Smooth muscle cell (in vitro differentiated cells): ENCODE results near the gene ZBTB7B. TPM values are rescaled to one million over a fixed set of nuclear protein-coding genes. Genes with fewer than 3 reads are reported as not detected.

Source experiments
- DNase-seq: peaks from one replicate; lab custom pipeline; 2025; ENCODE audit not compliant: unreplicated experiment; lab: John Stamatoyannopoulos, UW
- H2AFZ ChIP-seq: fragments of 200-600 bp; sonication (generic); 2 replicates; pipeline ENCODE4 v1.6.0; 2016; ENCODE audit warnings: antibody characterized with exemption, low read depth, mild to moderate bottlenecking
- H3F3A ChIP-seq: fragments of 200-600 bp; sonication (generic); 2 replicates; pipeline ENCODE4 v1.6.0; 2017; ENCODE audit warnings: antibody characterized with exemption, low read depth
- H3K27ac ChIP-seq: fragments of 200-600 bp; sonication (generic); 2 replicates; pipeline ENCODE4 v1.5.1; 2016; ENCODE audit warnings: low read depth, mild to moderate bottlenecking
- H3K27me3 ChIP-seq: fragments of 200-600 bp; sonication (generic); 2 replicates; pipeline ENCODE4 v1.6.1; 2016; ENCODE audit warnings: low read depth, mild to moderate bottlenecking
- H3K36me3 ChIP-seq: fragments of 200-600 bp; sonication (generic); 2 replicates; pipeline ENCODE4 v1.5.1; 2016; ENCODE audit warnings: low read depth
- H3K4me1 ChIP-seq: fragments of 200-600 bp; sonication (generic); 2 replicates; pipeline ENCODE4 v1.5.1; 2016; ENCODE audit warnings: low read depth
- H3K4me2 ChIP-seq: fragments of 200-600 bp; sonication (generic); 2 replicates; pipeline ENCODE4 v1.6.0; 2016; ENCODE audit warnings: mild to moderate bottlenecking
- H3K4me3 ChIP-seq: fragments of 200-600 bp; sonication (generic); 2 replicates; pipeline ENCODE4 v1.5.1; 2016; ENCODE audit warnings: mild to moderate bottlenecking
- H3K79me2 ChIP-seq: fragments of 200-600 bp; sonication (generic); 2 replicates; pipeline ENCODE4 v1.6.0; 2016; ENCODE audit warnings: low read depth, mild to moderate bottlenecking
- H3K9ac ChIP-seq: fragments of 200-600 bp; sonication (generic); 2 replicates; pipeline ENCODE4 v1.6.0; 2016; ENCODE audit warnings: low read depth
- H3K9me3 ChIP-seq: fragments of 200-600 bp; sonication (generic); replicated peaks from 2 replicates; pipeline ENCODE4 v1.5.1; 2016; ENCODE audit warnings: low read depth
- H4K20me1 ChIP-seq: fragments of 200-600 bp; sonication (generic); 2 replicates; pipeline ENCODE4 v1.6.0; 2016; ENCODE audit warnings: low read depth
- CTCF ChIP-seq: fragments of 200-600 bp; sonication (generic); IDR thresholded peaks from 2 replicates; pipeline ENCODE4 v1.5.1; 2017; ENCODE audit warnings: borderline replicate concordance, mild to moderate bottlenecking, antibody characterized with exemption; ENCODE audit not compliant: insufficient read depth, poor library complexity, severe bottlenecking
- WGBS: methylation state at CpG from one replicate; pipeline ENCODE4 v1.1.7; 2016; ENCODE audit warnings: low lambda C conversion rate; 5-methylcytosine and 5-hydroxymethylcytosine counted together
- polyA plus RNA-seq: library from polyadenylated mRNA; unstranded; fragments of >200 nt; fragmentation: Nextera tagmentation; extraction: Ambion mirVana; gene quantifications from 2 replicates; pipeline ENCODE4 v1.2.1, GENCODE V29; 2016
- total RNA-seq: library from RNA; depleted of rRNA; stranded (reverse); fragments of >200 nt; gene quantifications from 2 replicates; pipeline ENCODE4 v1.2.3, GENCODE V29; 2014

The ZBTB7B gene
- total and polyA plus RNA-seq, 2 experiments from 2014 or later = 7.5 to 15.5 TPM

- no peak for TF ChIP-seq CTCF
- Histone ChIP-seq H3K9ac (no peak overlapping the region), H3K4me3 (no peak overlapping the region), H3K9me3 (no peaks in the 10 kb centered on the region), H3K36me3 (no peaks in the 10 kb centered on the region), H3K79me2 (no peaks in the 10 kb centered on the region), H4K20me1 (no peaks in the 10 kb centered on the region), H3K27ac (no peak overlapping the region), H3F3A (no peaks in the 10 kb centered on the region), H3K27me3 (no peaks in the 10 kb centered on the region), H2AFZ (no peak overlapping the region), H3K4me2 (no peak overlapping the region), H3K4me1 (no peaks in the 10 kb centered on the region)
- DNase-seq = no peak
- WGBS = 88% methylated on average over 6 of the region's 6 CpGs
Measured at GRCh38 chr1:155037851-155038441, 35.3 kb downstream of the ZBTB7B start.

GRCh38 chr1:155038602-155039307, 36.2 kb downstream of the ZBTB7B start:
- H3K9ac ChIP-seq = no peak overlapping the region
- no peaks in the 10 kb centered on the region for H3K36me3 ChIP-seq
- no peaks in the 10 kb centered on the region for H3K27me3 ChIP-seq
- H2AFZ ChIP-seq = no peak overlapping the region
- H3K4me2 ChIP-seq = no peak overlapping the region
- DNase-seq = no peak
- no peak overlapping the region for H3K4me3 ChIP-seq
- H4K20me1 ChIP-seq = no peaks in the 10 kb centered on the region
- no peaks in the 10 kb centered on the region for H3K79me2 ChIP-seq
- no peak for TF ChIP-seq CTCF
- H3K27ac ChIP-seq = no peak overlapping the region
- H3F3A ChIP-seq = no peaks in the 10 kb centered on the region
- H3K4me1 ChIP-seq = no peaks in the 10 kb centered on the region
- H3K9me3 ChIP-seq = no peaks in the 10 kb centered on the region
- WGBS = 49% methylated on average over 8 of the region's 8 CpGs

DNA sequence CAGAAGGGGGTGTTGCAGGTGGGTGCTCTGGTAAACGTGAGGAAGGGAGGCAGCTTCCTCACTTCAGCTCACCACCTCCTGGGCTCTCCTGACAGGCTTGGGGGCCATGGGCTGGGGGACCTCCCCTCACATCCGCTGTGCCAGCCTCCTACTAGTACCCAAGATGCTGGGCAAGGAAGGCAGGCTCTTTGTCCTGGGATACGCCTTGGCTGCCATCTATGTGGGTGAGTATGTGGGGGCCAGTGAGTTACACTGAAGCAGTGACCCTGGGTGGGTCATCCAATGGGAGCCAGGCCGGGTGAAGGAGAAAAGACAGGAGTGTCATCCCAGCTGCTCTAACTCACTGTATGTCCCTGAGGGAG, 36.7 kb downstream of the ZBTB7B start:
- no peaks in the 10 kb centered on the region for H3K79me2 ChIP-seq
- no peak for DNase-seq
- H3K4me1 ChIP-seq = no peaks in the 10 kb centered on the region
- no peaks in the 10 kb centered on the region for H4K20me1 ChIP-seq
- H3K27me3 ChIP-seq = no peaks in the 10 kb centered on the region
- WGBS = 84% methylated on average over 4 of the region's 4 CpGs
- no peak overlapping the region for H3K9ac ChIP-seq
- H3K27ac ChIP-seq = no peak overlapping the region
- H3K9me3 ChIP-seq = no peaks in the 10 kb centered on the region
- H2AFZ ChIP-seq = no peak overlapping the region
- no peaks in the 10 kb centered on the region for H3K36me3 ChIP-seq
- no peaks in the 10 kb centered on the region for H3F3A ChIP-seq
- no peak for TF ChIP-seq CTCF
- no peak overlapping the region for H3K4me3 ChIP-seq
- H3K4me2 ChIP-seq = no peak overlapping the region
